GM19043 (cell line): Measurements from ENCODE around the gene CDHR1.

Experiments used
- ATAC-seq: cut with Tn5 transposase; IDR thresholded peaks from one replicate; pipeline ENCODE4 v1.9.1; 2021; ENCODE audit warnings: low read depth; ENCODE audit not compliant: unreplicated experiment

CDHR1 gene

DNA sequence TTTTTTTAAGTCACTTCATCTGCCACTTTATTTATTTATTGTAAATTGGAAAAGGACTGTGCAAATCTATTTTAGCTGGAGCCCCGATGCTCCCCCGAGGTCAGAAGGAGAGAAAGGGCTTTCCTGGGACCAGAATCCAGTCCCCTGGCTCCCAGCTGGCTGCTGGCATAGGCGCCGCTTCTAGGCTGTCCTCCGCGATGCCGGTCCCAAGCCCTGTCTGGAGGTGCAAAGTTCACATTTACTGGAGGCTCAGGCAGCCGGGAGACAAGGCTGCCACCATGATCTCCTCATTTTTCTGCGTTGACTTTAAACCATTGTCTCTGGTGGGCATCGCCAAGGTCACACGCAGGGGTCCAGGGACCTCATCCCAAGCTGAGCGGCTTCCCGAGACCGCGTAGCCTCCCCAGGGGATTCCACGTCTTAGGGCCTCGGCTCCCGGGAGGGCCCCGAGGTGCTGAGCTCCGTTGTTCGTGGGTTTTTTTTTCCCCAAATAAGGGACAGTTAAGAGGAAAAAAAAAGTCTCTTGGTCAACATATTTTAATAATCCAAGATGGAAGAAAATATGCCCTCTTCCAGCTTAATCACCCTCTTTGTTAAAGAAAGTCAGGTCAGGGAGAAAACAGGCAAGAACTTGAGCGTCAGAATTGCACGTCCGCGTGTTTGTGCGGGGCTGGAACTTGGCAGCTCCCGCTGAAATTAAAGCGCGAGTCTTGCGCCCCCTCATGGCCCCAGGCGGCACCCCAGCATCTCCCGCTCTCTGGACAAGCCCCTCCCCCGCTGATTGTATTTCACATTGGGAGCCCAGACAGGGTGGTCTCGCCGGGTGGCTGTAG lies 62.4 kb downstream of the CDHR1 start:
- peak; percentile 60 for ATAC-seq

DNA sequence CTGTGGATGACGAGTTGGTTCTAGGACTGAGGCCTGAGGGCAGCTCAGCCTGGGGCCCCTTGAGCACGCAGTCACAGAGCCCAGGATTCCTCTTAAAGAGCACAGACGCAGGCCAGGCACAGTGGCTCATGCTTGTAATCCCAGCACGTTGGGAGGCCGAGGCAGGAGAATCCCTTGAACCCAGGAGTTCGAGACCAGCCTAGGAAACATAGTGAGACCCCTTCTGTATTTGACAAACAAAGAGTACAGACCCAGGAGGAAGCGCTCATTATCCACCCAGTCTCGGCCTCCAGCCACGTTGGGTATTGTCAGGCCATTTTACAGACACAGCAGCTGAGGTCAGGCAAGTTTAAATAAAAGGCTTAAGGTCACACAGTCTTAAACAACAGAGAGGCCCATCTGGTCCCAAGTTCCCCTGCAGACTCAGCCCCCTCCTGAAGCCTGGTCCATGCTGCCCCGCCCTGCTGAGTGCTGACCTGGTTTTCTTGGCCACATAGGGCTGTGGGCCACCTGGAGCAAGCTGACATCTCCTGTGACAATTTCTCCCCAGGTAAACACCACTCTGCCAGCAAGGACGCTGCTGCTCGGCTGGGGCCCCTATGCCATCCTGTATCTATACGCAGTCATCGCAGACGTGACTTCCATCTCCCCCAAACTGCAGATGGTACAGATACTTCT lies 63.1 kb downstream of the CDHR1 start:
- no peak for ATAC-seq

DNA sequence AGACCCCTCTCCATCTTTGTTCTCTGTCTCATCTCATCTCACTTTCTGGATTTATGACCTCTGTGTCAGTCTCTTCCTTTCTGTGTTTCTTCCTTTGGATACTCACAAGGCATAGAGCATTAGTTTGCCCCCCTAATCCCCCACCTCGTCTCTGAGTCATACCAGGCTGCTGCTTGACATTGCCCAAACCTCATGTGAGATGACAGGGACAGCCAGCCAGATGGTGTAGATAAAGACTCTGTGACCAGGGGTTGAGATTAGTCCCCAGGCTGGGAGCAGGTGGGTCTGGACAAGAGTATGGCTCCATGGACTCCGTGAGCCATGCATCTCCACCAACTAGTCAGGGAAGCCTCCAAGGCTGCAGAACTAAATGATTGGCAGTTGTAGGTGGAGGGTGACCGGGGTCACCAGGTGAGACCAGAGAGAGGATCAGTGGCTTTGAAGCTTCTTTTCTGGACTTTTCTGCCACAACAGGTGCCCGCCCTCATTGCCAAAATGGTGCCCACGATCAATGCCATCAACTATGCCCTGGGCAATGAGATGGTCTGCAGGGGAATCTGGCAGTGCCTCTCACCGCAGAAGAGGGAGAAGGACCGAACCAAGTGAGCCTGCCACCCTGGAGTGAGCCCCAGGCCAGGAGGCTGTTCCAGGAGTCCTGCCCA lies 63.8 kb downstream of the CDHR1 start:
- no peak for ATAC-seq

DNA sequence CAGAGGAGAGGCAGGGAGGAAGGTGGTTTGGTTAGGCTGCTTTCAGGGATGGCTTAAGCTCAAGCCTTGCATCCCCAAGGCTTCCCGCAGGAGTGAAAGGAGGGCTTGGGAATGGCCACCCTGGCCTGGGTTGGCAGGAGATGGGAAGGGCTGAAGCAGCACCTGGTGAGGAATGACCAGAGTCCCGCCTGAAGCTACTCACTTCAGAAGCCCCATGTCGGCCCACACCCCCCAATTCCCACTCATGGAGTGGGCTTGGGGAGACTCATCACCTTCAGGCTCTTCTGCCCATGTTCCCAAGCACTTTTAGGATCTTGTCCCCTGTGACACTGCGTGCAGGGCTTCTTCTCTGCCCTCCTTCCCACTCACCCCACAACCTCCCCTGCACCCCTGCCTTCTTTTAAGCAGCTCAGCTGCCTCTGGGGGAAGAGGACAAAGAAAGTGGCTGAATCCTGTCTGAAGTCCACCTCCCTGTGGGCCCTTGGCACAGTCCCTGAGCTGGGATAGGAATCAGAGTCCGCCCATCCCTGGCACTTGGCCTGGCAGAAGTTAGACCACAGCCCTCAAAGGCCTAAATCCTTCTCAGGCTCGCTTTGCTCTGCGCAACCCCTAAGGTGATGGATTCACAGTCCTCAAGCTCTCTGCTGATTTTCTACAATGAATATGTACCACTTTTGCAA lies 67.0 kb downstream of the CDHR1 start:
- ATAC-seq = no peak

DNA sequence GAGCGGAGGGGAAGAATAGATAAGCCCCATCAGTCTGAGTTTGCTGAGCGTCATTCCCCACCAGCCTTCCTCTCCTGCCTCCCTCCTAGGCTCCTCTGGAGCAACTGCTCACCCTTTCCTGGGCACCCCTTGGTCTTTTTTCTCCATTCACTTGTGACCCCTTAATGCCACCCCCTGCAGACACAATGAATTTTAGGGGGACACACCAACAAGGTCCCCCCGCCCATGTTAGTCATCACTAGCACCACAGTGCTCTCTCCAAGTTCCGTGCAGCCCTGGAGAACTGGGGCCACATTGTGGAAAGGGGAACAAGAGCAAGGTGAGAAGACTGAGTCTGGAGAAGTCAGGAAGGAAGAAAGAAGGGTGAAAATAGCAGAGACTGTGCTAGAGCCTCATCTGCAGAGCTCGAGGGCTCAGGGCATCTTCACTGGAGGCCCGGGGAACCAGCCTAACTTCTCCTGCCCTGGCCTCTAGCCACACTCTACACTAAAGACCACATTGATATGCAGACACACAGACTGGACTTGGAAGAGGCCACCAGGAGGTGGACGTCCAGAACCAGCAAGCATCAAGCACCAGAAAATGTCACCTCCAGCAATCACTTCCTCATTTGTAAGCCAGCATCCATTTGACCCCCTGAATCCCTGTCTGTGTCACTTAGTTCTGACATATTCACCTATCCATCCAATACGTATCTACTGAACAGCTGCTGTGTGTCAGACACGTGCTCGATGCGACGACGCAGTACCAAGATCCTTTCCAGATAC lies 68.0 kb downstream of the CDHR1 start:
- ATAC-seq = no peak

DNA sequence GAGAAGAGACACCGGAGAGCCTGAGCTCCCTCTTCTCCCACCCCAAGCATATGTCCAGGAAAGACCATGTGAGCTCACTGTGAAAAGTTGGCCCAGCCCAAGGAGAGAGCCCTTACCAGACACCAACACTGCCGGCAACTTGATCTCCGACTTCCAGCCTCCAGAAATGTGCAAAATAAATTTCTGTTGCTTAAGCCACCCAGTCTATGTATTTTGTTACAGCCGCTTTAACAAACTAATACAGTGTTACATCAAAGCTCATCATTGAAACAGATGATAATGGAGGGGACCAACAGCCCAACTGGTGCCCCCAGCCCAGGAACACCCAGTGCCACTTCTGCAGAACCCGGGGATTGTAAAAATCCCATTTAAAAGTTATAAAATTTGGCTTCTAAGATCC lies 69.4 kb downstream of the CDHR1 start:
- ATAC-seq = no peak

DNA sequence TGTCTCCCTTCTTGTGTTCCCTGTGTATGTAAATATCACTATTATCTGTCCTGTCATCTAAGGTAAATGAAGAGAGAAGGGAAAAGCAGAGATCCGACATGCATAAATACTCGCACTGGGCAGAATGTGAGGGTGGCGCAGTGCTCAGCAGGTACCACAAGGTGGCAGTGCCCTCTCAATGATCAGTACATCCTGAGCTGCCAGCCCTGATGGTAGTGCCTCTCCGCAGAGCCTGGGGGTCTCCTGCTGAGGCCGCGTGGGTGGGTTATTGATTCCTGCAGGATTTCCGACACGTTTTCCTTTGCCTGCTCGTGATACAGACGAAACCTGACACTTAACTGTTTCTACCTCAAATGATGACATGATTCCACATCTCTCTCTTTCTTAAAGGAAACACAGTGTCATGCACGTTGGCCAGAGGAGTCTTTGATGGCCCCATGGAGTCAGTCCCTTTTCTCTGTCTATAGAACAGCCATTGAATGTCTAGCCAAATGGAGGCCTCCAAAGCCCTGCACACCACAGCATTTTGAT lies 70.3 kb downstream of the CDHR1 start:
- peak; percentile 96 for ATAC-seq

DNA sequence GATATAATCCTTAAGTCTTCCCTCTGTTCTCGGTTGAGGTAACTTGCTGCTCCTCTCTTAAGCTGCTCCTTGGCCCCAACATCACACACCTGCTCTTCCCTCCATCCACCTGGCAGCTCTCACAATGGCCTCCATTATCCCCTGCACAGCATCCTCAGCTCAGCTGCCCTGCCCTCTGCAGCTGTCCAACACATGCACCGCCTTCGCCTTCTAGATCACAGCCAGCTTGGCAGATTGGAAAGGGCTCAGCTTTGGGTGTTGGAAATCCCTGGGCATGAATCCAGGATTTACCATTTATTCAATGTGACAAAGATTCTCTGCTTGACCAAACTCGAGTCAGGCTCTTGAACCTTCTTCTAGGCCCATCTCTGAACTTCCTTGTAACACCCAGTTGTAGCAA lies 71.1 kb downstream of the CDHR1 start:
- ATAC-seq = no peak

DNA sequence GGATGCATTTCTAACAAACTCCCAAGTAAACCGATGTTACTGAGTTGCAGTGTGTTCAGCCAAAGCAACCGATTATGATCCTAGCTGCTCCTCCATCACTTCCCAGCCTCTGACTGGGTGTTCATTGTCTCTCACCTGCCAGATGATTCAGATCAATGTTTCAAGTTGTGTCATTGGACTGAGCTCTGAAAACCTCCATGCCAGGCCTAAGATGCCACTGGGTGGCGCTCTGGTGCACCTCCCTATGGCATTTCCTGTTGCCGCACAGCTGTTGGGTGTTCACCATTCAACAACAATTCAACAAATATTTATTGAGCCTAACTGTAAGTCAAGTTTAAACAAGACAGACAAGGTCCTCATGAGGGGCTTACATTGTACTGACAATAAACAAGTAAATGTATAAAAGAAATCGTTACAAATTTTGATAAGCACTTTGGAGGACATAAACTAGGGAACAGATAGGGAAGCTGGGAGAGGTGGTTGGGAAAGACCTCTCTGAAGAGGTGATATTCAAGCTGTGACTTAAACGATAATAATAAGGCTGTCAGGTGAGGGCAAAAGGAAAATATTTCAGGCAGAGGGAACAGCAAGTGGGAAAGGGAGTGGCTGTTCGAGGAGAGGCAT lies 73.3 kb downstream of the CDHR1 start:
- peak; percentile 45 for ATAC-seq

DNA sequence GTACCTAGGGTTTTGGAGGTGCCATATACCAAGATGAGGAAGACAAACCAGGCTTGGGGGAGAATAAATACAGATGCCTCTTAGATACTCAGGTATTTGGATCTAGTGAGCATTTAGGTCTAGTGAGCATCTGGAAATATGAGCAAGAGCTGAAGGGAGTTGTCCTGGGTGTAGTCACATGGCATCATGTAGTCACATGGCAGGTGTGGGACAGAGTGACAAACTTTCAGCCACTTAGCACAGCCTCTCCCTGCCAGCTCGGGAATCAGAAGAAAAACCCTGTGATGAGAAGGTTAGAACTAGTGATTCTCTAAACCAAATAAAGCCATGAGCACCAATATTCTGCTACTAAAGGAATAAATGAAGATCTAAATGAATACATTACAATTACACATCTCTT lies 74.8 kb downstream of the CDHR1 start:
- no peak for ATAC-seq
